Activated CD8-positive, alpha-beta memory T cell treated with anti-CD3 and anti-CD28 coated beads, Interleukin-2, amount 50 U/mL, for 48 hours (primary cell): ENCODE results near the gene PDE4B.

Experiments
- DNase-seq: peaks from one replicate; pipeline ENCODE4 v3.0.0-alpha.2; 2020

PDE4B gene

DNA sequence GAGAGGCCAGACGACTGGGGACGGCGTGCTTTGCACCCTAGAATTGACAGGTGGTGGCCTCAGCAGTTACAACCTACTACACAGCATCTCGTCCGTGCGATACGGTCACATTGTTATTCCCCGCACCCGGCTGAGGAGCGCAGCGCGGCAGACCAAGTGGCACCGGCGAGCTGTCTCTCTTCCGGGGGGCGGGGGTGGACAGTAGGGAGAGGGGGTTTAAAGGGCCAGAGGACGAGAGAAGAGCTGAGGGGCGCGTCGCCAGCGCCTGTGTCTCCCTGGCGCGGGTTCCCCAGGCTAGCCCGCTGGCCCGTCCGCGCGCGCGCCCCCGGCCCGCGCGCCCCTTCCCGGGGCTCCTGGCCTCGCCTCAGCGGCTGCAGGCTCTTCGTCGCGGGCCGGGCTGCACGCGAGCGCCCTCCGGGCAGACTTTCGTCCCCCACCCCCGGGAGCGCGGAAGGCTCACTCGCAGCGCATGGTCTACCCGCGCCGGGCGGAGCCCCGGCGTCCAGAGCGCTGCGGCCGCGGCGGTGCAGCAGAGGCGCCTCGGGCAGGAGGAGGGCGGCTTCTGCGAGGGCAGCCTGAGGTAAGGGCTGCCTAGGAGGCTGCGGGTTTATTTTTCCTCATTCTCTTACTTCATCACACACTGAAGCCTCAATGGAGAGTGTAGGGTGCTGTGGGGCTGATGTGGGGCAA lies at the start of gene PDE4B:
TSS of gene PDE4B (plus strand) at position 227 of the 690 bp plus-strand sequence.
- DNase-seq, result no peak

DNA sequence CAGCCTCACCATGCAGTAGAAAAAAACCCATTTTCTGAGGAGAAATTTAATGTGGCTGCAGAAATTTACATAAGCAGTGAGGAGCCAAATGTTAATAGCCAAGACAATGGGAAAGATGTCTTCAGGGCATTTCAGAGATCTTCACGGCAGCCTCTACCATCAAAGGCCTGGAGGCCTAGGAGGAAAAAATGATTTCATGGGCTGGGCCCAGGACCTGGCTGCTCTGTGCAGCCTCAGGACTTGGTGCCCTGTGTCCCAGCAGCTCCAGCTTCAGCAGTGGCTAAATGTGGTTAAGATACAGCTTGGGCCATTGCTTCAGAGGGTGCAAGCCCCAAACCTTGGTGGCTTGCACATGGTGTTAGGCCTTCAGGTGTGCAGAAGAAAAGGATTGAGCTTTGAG lies 48.0 kb upstream of the PDE4B start:
- DNase-seq, result no peak

GRCh38 chr1:65751961-65752360 lies 40.7 kb upstream of the PDE4B start:
- DNase-seq, result no peak

GRCh38 chr1:65756616-65757015 lies 36.1 kb upstream of the PDE4B start:
- no peak for DNase-seq

DNA sequence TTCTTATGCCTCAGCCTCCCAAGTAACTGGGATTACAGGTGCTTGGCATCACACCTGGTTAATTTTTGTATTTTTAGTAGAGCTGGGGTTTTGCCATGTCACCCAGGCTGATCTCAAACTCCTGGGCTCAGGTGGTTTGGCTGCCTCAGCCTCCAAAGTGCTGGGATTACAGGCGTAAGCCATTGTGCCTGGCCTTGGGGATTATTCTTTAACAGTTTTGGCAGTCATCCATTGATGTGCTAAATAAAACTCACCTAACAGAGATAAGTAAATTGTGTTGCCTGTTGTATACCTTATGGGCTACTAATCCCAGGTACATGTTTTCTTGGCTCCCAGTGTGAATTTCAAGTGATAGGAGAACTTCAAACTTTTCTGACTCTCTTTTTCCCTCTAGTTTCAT lies 35.2 kb upstream of the PDE4B start:
- no peak for DNase-seq

- no peak for DNase-seq
Measured at GRCh38 chr1:65758128-65758527, 34.6 kb upstream of the PDE4B start.

DNA sequence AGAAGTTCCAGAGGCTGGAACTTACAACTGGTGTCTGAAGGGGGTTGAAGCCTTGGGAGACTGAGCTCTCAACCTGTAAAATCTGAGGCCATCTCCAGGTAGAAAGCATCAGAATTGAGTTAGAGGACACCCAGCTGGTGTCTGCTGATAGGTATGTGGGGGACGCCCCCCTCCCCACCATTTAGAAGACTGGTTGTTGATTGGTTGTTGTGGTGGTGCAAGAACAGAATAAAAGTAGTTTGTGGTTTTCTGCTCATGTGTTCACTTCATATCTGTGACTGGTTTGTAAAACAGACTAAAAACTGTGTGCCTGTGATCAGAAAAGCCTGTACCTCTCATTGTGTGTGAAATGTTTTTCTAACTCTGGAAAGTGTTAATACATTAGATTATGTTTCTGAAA lies 33.2 kb upstream of the PDE4B start:
- no peak for DNase-seq

DNA sequence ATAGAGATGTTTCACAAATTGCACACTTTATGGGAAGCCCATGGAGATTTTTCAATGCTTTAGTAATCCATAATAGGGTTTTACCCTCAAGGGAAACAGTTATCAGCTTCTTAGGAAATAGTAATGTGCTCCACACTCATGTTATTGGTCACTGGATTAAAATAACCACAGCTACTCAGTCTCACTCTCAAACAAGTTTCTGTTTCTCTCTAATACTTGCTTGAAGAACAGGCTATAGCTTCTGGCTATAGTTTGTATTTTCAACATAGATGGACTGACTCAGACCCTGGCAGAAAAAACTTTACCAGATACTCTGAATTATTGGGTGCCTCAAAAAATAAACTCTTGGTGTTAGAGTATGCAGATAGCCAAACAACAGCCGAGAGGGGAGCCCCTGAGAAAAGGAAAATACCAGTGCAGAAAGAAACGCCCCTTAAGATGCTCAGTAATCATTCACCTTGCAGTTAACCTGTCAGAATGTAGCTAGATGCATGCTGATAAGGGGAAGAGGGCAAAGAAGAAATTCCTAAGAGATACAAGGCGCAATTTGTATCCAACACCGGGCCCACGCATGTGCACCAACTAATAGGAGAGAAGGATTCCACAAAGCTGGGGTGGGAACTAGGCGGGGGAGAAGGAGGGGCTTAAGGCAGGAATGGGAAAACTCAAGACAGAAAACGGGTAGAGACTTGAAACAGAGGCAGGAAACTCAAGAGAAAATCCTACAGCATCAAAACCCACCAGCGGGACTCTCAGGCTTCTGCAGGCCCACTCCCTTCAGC lies 30.4 kb upstream of the PDE4B start:
- DNase-seq, result no peak

GRCh38 chr1:65764052-65764451 lies 28.6 kb upstream of the PDE4B start:
- no peak for DNase-seq

DNA sequence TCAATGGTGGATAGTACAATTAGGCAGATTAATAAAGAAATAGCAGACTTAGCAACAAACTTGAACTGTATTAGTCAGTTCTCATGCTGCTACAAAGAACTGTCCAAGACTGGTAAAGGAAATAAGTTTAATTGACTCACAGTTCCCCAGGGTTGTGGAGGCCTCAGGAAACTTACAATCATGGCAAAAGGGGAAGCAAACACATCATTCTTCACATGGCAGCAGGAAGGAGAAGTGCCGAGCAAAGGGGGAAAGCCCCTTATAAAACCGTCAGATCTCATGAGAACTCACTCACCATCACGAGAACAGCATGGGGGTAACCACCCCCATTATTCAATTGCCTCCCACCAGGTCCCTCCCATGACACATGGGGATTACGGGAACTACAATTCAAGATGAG lies 27.1 kb upstream of the PDE4B start:
- no peak for DNase-seq

GRCh38 chr1:65769636-65770035 lies 23.1 kb upstream of the PDE4B start:
- DNase-seq, result no peak

DNA sequence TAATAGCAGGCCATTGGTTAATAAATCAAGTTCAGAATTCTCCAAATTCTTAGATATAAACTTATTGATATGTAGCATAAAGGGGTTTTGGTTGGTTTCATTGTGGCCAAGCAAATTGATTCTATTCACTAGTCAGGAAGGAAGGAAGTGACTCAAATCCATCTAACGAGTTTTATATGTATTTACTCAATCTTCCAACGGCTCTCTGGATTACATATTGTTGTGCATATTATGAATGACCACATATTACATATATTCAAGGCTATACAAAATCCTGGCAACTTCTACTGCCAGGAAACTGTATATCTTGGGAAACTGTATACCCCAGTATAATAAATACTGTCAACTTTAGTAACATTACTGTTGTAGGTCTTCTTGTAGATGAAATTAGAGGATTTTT lies 20.1 kb upstream of the PDE4B start:
- DNase-seq, result no peak

DNA sequence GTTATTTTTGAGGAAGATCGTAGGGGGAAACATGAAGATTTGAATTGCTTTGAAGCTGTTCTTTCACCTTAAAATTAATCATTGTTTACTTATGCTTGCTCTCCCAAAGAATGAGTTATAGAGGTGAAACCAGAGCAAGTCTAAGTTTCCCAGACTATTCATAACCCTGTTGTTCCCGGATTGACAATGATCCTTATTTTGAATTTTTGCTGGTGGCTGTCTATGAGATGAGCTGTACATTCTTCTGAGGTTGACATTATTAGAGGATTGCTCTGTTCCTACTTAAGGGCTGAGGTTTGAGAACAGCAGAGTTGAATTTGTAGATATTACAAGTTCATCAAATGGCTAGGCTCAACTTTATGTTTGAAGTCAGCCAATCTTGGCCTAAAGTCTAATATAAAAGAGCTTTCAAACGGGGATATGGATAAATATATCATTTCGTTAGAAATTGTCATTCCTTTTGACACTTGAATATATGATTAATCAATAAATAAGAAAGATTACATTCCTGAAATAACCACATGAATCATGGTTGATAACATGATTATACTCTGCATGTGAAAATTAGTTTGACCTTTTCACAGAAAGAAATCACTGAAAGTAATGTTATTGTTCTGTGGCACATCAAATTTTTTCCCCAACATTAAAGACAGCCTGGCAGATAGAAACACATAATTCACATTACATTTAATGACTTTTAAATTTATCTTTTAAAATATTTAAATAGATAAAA lies 19.1 kb upstream of the PDE4B start:
- DNase-seq, result no peak

- no peak for DNase-seq
Measured at GRCh38 chr1:65788762-65789161, 3.9 kb upstream of the PDE4B start.

DNA sequence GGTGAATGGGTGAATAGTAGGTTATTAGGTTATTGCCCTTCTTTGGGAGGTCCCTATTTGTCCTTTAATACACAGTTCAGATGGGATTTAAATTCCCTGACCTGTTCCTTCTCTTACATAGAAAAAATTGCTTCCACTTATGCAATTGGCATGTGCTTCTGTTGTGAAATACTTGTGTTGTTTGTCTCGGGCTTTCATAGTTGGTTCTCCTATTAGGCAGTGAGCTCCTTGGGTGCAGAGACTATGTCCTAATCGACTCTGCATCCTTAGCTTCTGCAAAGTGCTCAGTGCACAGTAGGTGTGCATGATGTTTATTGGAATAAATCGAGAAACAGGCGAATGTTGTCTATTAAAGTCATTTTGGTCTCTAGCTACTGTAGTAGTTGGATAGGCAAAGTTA lies 1.3 kb upstream of the PDE4B start:
- DNase-seq, result no peak

DNA sequence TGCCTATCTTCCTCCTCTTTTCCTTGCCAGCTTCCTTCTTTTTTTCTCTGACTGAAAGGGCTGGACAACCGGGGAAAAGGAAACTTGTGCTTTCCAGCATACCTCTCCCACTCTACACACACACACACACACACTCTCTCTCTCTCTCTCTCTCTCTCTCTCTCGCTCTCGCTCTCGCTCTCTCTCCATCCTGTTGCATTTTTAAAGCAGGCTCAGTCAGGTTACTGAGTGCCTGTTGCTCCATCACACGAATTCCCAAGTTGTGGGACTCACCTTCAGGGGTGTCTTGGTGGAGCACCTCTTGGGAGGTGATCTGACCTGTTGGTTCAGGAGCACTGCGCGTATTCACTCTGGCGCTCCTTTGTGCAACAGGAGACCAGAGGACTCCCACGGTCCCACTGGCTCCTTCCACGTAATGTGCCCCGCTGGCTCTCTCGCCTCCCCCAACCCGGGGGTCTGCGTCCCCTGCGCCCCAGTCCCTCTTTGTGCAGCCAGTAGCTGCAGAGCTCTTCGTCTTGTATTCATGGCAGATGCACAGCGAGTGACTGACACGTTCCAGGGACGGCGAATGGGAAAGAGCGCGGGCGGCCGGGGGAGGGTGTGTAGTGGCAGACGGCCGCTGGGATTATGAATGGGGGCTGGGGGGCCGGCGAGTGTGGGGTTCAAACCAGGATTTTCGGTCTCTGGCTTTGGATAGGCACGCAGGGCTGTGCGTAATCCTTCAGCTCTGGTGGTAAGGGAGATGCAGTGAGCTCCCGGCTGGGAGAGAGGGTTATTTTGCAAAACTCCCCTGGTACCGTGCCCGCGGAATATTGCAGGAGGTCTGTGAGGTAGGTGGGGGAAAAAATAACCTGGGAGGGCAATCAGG lies 660 bp upstream of the PDE4B start:
- DNase-seq, result no peak

DNA sequence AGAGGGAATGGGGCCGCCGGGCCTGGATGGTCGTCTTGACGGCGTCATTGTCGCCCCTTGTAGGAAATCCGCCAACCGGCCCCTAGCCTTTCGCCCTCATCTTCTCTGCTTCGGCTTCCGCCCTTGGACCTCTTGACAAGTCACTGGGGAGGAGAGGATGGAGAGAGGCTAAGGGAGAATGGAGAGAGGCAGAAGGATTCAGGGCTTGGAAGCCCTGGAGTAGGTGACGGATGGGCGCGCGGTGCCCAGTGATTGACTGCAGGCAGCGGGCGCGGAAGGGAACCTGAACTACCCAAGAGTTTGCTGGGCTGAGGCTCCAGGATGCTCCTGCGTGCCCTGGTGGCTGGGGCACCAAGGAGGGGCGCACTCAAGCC lies 651 bp downstream of the PDE4B start:
- DNase-seq, result no peak

- no peak for DNase-seq
Measured at GRCh38 chr1:65795311-65795710, 2.6 kb downstream of the PDE4B start.

- DNase-seq, result no peak
Measured at GRCh38 chr1:65799601-65800000, 6.9 kb downstream of the PDE4B start.

- DNase-seq, result no peak
Measured at GRCh38 chr1:65804584-65804983, 11.9 kb downstream of the PDE4B start.

GRCh38 chr1:65812065-65812464 lies 19.4 kb downstream of the PDE4B start:
- peak; percentile 59 for DNase-seq

DNA sequence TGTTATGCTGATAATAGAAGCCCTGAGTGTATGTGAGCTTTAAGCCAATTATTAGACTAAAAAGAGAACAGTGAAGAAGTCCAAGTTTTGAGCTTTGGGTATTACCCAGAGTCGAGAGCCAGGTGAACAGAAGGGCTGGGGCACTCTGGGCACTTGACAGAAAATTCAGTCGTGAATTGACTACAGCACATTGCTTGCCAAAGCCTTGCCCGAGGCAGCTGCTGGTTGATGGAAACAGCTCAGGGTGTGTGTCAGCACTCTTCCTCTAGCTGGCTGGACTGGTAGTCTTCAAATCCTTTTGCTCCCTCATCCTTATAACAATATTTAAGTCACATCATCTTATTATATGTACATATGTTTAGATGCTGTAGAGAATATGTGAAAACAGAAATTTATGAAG lies 21.3 kb downstream of the PDE4B start:
- DNase-seq, result no peak

DNA sequence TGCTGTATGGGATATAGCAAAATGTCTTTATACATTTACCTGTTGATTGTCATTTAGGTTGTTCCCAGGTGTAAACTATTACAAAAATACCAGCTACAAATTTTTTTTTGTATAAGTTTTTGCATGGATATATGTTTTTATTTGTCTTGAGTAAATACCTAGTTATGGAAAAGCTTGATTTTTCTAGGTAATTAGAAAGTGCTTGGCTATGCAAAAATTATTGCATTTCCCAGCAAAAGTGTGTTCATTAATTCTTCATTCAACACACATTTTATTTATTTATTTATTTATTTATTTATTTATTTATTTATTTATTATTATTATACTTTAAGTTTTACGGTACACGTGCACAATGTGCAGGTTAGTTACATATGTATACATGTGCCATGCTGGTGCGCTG lies 22.1 kb downstream of the PDE4B start:
- no peak for DNase-seq
